Epithelial cell of prostate (primary cell): ENCODE measurements around the gene SGCA.

ENCODE experiments used
- DNase-seq: peaks from one replicate; pipeline ENCODE4 v3.0.0-alpha.2; 2011; ENCODE audit warnings: low read depth, low spot score
- H3K27ac ChIP-seq: fragments of 450-650 bp; 2 replicates; pipeline ENCODE4 v1.5.1; 2017; ENCODE audit warnings: mild to moderate bottlenecking

The SGCA gene

GRCh38 chr17:50205111-50205962 is 39.5 kb downstream of the SGCA start:
- no peak overlapping the region for H3K27ac ChIP-seq

GRCh38 chr17:50205963-50206505 is 40.2 kb downstream of the SGCA start:
- no peak overlapping the region for H3K27ac ChIP-seq
- DNase-seq: no peak

More at GRCh38 chr17:50205111-50205962, 39.5 kb downstream of the SGCA start:
- no peak for DNase-seq

GRCh38 chr17:50206604-50207293 is 40.9 kb downstream of the SGCA start:
- no peak for DNase-seq
- no peak overlapping the region for H3K27ac ChIP-seq

- no peak overlapping the region for H3K27ac ChIP-seq
- no peak for DNase-seq
These were observed 41.5 kb downstream of the SGCA start for GRCh38 chr17:50207315-50207714.

- DNase-seq: no peak
- no peak overlapping the region for H3K27ac ChIP-seq
These were observed 42.2 kb downstream of the SGCA start for GRCh38 chr17:50207792-50208567.

DNA sequence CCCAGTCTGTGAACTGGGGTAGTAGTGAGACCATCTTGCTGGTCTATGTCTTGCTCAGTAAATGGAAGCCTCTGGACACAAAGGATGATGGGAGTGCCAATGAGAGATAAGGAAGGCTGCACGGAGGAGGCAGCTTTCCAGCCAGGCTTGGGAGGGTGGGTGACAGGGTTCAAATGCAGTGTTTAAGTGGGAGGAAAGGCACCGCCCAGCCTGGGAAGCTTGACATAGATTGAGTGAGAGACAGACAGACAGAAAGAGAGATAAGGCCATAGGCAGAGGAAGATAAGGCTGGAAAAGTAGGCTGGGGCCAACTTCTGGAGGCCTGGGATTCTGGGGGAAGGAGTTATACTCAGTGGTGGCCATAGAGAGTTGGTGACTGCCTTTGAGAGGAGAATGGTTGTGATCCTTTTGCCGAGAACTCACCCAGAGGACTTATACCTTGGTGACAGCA is 42.8 kb downstream of the SGCA start:
- no peak for DNase-seq
- H3K27ac ChIP-seq: no peak overlapping the region

DNA sequence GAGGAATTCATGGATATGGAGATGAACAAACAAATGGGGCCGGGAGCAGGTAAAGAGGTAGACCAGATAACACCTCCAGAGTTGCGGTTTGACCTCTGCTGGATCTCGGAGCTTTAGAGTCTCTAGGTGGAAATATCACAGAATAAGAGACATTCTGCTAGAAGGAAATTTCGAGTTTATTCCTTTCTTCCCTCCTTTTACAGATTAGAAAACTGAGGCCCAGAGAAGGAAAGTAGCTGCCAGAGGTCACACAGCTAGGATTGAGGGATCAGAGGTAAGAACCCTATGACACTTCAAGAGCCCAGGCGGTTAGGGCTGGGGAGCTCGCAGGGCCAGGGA is 43.3 kb downstream of the SGCA start:
- H3K27ac ChIP-seq: no peak overlapping the region
- DNase-seq: no peak

DNA sequence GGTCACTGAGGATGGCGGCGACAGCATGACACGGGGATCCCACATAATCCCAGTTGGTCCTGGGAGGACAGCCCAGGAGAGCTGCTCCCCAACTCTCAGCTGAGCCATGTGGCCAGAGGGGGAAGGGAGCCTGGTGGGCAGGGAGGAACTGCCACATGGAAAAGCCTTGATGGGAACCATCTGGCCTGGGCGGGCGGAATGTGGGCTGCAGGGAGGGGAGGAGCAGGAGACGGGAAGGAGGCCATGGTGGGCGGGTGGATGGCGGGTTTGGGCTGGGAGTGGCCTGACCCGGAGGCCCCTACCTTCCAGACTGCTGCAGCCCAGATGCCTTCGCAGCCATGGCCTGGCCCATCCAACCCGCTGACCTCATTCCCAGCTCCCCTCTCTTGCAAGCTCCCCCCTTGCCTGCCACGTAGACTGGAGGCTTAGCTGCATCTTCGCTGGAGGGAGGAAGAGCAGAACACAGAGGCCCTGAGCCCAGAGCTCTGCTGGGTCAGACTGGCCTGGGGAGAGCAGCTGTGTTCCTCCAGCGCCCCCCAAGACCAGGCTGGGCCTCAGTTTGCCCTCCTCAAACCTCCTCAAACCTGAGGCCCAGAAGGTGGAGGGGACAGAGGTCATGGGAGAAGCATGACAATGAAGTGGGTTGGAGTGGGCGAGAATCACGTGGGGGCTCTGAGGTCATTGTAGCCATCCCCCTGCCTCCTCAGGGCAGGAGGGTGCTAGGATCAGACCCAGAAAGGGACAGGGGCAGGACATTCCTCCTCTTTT is 43.9 kb downstream of the SGCA start:
- H3K27ac ChIP-seq: no peak overlapping the region
- no peak for DNase-seq

- DNase-seq: no peak
- no peak overlapping the region for H3K27ac ChIP-seq
These were observed 44.7 kb downstream of the SGCA start for GRCh38 chr17:50210240-50211225.

DNA sequence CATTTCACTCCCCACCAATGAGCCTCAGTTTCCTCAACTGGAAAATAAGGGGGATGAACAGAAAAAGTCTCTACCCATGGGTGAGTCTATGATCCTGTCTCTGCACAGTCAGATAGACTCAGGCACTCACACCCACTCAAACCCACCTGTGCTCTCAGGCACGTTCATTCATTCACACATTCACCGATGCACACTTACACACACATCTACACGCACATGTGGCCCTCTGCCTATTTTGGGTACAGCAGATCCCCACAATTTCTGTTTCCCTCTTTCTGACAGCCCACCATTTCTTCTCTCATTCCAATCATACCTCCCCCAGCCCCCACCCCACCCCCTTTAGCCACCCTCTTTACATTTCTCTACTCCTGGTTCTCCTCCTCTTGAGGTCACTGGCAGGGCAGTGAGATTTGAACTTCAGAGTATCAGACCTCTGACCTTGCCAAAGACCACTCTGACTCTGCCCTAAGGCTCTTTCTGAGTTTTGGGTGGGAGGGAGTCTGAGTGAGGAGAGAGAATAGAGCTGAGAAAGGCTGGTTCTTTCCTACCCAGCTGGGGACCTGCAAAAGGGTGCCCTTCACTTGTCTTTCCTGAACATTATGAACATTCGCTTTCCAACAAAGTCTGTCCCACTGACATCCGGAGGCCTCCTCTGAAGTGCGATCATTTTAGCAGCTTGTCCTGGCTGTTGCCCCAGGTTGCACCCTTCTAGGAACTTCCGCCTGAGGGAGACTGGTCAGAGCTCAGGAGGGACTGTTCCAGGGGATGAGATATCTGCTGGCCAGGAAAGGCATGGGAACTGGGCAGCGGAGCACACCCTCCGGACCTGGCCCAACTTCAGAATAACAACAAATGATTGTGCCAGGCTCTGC is 45.7 kb downstream of the SGCA start:
- H3K27ac ChIP-seq: no peak overlapping the region

DNA sequence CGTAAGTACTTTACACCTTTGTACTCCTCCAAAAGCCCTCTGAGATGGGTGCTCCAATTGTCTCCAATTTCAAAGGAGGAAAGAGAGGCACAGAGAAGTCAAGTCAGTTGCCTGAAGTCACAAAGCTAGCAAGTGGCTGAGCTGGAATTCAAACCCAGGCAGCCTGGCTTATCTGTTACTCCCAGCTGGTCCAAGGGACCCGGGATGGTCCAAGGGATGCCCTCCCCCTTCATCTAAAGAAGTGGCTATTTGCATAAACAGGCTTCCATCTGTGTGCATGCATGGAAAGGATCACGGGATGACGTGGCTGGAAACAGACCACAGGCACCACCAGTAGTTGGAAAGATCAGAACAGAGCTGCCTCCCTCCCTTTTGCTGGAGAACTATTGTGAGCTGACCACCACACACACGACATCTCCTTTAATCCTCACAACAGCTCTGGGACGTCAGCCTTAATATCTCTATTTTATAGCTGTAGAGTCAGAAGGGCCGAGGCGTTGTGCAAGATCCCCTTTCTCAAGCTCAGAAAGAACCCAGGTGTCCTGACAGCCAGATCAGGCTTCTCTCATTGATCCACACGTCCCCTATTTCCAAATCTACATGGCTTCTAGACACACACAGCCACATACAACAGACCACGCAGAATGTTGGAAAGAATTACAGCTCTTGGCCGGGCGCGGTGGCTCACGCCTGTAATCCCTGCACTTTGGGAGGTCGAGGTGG is 46.5 kb downstream of the SGCA start:
- H3K27ac ChIP-seq: no peak overlapping the region
- DNase-seq: no peak

More for the DNA sequence above, 45.7 kb downstream of the SGCA start:
- no peak for DNase-seq

- H3K27ac ChIP-seq: no peak overlapping the region
- DNase-seq: no peak
These were observed 47.5 kb downstream of the SGCA start for GRCh38 chr17:50213026-50214022.

- H3K27ac ChIP-seq: no peak overlapping the region
- no peak for DNase-seq
These were observed 49.4 kb downstream of the SGCA start for GRCh38 chr17:50214976-50215760.

DNA sequence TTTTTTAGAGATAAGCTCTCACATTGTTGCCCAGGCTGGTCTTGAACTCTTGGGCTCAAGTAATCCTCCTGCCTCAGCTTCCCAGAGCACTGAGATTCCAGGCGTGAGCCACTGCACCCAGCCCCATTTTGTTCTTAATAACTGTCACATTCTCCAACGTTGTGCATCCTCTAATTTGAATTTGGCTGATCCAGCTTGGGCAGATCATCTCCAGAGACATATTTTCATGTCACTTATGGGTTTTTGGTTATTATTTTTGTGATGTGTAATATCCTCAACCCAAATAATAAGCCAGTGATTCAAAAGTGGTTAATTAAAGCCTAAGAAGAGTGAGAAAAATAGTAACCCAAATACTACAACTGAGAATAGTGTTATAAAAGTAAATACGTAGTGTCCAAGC is 51.8 kb downstream of the SGCA start:
- DNase-seq: no peak
- no peak overlapping the region for H3K27ac ChIP-seq

GRCh38 chr17:50218071-50218759 is 52.4 kb downstream of the SGCA start:
- H3K27ac ChIP-seq: peak overlapping the region; percentile 75
- DNase-seq: no peak
